DMS 273 (cell line): Measurements from ENCODE around the gene UBXN6.

Experiments
- DNase-seq: peaks from one replicate; lab custom pipeline; 2025; ENCODE audit not compliant: unreplicated experiment; lab: John Stamatoyannopoulos, UW

UBXN6 gene

DNA sequence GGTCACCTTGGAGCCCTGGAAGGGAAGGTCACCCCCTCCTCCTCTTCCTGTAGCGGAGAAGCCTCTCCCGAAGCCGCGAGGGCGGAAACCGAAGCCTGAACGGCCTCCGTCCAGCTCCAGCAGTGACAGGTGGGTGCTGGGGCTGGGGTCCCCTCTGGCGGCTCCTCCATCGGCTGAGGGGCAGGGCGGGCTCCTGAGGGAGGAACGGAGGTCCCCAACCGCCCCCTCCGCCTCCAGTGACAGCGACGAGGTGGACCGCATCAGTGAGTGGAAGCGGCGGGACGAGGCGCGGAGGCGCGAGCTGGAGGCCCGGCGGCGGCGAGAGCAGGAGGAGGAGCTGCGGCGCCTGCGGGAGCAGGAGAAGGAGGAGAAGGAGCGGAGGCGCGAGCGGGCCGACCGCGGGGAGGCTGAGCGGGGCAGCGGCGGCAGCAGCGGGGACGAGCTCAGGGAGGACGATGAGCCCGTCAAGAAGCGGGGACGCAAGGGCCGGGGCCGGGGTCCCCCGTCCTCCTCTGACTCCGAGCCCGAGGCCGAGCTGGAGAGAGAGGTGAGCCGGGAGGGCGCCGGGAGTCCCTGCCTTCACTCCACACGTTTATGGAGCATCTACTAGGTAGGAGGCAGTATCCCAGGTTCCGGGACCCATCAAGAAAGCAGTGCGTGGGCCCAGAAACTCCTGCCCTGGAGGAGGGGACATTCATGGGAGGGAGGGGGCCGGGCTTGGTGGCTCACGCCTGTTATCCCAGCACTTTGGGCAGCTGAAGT, 36.5 kb upstream of the UBXN6 start:
- DNase-seq = no peak

DNA sequence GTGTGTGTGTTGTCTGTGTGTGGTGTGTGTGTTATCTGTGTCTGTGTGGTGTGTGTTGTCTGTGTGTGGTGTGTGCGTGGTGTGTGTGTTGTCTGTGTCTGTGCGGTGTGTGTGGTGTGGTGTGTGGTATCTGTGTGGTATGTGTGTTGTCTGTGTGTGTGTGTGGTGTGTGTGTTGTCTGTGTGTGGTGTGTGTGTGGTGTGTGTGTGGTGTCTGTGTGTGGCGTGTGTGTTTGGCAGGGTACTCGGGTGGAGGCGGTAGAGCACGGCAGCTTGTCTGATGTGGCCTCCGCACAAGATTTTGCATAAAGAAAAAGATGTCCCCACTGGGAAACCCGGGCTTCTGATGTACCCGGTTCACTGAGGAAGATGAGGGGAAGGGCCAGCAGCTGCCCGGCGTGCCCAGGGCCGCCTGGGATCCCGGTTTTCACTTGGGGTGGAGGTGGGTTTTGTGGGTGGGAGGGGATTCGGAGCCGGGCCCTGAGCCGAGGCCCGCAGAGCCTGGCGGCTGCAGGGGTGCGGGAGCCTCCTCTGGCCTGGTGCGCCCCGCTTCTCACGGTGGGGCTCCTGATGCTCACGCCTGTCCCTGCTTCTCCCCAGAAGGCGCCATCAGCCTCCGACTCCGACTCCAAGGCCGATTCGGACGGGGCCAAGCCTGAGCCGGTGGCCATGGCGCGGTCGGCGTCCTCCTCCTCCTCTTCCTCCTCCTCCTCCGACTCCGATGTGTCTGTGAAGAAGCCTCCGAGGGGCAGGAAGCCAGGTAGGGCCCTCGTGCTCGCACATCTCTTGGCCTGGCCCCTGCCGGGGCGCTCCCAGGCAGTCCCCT, 35.7 kb upstream of the UBXN6 start:
- no peak for DNase-seq

DNA sequence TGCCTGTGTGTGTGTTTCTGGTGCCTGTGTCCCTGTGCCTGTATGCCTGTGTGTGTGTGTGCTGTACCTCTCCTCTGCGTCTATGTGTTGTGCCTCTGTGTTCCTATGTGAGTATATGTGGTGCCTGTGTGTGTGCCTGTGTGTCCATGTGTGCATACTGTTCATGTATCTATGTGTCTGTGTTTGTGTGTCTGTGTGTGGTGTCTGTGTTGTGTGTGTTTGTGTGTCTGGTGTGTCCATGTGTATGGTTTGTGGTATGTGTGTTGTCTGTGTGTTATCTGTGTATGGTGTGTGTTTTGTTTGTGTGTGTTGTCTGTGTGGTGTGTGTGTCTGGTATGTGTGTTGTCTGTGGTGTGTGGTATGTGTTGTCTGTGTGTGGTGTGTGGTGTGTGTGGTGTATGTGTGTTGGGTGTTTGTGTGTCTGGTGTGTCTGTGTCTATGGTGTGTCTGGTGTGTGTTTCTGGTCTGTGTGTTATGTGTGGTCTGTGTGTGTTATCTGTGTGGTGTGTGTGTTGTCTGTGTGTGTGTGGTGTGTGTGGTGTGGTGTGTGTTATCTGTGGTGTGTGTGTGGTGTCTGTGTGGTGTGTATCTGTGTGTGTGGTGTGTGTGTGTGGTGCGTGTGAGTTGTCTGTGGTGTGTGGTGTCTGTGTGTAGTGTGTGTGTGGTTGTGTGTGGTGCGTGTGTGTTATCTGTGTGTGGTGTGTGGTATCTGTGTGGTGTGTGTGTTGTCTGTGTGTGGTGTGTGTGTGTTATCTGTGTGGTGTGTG, 34.9 kb upstream of the UBXN6 start:
- no peak for DNase-seq

DNA sequence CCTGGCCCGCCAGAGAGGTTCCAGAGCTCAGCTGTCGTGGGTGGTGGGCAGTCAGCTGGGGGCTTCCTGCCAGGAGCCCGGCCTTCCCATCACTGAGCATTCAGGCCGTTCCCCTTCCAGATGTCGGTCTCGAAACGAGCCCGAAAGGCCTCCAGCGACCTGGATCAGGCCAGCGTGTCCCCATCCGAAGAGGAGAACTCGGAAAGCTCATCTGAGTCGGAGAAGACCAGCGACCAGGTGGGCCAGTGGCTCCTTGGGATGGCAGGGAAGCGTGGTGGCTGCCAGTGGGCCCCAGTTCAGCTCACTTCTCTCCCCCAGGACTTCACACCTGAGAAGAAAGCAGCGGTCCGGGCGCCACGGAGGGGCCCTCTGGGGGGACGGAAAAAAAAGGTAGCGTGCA, 33.9 kb upstream of the UBXN6 start:
- DNase-seq = no peak

DNA sequence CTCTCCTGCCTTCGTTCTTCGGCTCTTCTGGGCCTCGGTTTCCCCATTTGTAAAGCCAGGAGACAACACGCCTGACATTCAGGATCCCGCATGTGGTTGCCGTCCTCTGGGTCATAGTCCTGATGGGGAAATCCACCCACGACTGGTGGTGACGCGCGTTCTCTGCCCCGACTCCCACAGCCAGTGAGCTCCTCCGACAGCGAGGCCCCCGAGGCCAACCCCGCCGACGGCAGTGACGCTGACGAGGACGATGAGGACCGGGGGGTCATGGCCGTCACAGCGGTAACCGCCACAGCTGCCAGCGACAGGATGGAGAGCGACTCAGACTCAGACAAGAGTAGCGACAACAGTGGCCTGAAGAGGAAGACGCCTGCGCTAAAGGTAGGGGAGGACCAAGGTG, 30.9 kb upstream of the UBXN6 start:
- DNase-seq = no peak

DNA sequence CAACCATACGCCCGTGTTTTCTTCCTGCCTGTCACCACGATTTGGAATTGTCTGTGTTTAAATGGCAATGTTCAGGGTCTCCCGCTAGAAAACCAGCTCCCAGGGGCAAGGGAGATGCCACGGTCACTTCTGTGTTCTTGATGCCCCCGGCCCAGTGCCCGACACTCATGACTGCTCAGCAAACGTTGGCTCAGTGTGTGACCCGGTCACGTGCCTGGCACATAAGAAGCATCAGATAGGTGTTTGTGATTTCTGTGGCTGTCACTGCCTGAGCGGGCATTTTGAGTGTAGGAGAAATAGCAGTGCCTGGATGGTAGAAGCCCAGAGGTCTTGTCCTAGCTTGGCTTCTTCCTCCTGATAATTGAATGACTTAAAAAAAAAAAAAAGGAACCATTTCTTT, 30.0 kb upstream of the UBXN6 start:
- no peak for DNase-seq

DNA sequence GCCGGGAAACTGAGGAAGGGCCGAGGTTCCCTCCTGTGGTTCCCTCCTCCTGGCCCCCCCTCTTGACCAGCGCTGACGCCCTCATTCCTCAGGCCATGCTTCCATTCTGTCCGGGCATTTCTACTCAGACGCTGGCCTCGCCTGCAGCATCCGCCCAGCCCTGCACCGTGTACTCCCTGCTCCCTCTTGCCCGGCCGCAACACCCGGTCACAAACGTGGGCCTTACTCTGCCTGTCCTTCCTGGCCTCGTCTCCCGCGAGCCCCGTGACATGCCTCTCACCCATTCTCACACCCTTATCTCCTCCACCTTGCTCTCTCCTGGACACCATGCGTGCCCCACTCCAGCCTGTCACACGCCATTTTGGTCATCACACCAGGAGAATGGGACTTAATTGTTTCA, 25.8 kb upstream of the UBXN6 start:
- DNase-seq = no peak

DNA sequence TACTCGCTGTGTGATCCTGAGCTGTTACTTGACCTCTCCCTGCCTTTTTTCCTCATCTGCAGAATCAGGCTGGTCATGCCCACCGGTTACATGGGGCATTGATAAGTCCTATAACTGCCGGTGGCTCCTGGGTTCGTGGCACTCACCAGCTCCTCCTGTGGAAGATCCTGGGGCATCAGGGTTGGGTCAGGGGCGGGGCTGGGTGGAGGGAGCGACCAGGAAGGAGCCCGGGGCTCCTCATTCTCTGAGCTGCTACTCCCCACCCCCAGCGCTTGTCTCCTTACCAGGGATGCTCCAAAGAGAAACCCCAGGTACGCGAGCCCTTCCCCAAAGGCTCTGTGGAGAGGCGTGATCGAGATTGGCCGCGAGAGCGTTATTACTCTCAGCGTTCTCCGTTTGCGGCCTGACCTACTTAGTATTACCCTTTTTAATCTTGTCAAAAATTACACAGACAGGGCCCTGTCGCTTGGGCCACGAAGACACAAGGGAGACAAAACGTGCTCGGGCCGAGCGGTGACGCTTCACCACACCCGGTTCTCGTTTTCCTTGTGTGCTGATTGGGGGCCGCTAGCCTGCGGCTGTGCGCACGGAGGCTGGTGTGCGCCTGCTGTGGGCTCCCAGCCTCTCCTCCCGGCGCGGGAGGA, 25.2 kb upstream of the UBXN6 start:
- no peak for DNase-seq

DNA sequence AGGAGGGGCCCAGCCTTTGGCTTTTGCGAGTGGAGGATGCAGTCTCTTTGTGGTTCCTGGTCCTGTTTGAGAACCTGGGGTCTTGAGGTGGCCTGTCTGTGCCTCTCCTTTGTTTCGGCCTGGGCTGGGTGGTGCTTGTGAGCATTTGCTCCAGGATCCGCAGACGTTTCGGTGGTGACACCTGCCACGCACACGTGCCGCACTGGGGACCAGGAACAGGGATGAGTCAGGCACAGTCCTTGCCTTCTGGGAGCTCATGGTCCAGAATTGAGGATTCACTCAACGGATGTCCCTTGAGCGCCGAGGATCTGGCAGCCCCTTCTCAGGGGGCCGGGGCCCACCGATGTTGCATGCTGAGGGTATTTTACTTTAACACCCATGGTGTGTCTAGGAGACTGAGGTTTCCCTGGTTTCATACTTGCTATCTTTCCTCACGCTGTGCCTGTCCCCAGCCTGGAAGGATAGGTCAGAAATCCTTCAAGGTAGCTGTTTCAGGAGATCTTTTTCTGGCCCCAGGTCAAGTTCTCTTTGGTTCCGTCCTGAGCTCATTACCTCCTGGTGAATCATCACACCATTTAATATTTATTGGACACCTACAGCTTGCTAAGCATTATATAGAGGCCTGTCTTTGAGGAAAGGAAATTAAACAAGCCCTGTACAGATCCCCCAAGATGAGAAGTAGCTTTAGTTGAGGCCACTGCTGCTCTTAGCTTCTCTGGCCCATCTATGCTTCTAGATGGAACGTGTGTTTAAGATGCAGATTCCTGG, 19.6 kb upstream of the UBXN6 start:
- DNase-seq = no peak

DNA sequence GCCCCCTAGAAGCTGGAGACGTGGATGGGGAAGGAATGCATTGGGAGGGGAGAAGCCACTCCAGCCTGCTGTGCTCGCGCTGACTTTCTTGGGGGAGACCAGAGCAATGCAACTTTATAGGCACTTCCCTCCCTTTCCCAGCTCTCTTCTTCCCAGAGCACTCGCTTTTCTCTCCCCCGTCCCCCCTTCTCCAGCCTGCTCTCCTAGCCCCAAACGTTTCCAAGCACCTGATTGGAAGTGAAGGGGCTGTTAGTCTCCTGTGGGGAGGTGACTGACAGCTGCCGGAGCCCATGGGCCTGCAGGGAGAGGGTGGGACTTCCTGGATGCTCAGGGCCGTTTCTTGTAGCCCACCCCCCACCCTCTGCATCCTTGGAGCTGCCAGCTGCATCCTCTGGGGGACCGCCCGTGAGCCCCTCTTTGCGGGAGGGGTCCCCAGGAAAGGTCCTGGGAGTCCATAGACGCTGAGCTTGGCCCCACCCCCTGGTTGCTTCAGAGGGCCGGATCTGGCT, 17.0 kb upstream of the UBXN6 start:
- DNase-seq = peak; percentile 62

DNA sequence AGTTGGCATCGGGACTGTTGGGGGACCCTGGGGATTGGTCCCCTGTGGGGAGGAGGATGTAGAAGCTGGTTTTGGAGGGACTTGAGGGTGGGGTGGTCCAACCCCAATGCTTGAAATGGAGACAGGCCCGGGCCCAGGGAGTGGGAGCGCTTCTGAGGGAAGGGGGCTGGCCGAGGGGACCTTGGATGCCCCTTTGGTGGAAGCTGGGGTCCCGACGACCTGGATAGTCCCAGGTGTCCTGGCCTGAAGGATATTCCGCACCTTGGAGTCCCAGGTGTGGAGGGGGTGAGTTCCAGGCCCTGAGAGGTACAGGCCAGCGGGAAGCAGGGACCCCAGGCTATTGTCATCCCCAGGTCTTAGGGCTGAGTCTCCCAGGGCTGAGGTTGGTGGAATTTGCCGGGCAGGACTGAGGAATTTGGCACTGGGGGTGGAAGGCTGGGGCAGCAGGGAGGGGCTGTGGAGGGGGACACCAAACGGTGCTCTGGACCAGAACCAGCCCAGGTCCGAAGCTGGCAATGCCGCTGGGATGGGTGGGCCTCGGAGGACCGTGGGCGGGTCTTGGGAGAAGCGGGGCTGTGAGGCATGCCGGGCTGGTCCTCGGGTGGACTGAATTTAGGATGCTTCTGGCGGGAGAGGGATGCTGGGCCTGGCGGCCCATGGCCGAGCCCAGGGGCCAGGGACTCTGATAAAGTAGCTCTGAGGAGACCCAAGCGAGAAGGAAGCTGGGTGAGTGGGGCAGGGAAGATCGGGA, 16.3 kb upstream of the UBXN6 start:
- no peak for DNase-seq

DNA sequence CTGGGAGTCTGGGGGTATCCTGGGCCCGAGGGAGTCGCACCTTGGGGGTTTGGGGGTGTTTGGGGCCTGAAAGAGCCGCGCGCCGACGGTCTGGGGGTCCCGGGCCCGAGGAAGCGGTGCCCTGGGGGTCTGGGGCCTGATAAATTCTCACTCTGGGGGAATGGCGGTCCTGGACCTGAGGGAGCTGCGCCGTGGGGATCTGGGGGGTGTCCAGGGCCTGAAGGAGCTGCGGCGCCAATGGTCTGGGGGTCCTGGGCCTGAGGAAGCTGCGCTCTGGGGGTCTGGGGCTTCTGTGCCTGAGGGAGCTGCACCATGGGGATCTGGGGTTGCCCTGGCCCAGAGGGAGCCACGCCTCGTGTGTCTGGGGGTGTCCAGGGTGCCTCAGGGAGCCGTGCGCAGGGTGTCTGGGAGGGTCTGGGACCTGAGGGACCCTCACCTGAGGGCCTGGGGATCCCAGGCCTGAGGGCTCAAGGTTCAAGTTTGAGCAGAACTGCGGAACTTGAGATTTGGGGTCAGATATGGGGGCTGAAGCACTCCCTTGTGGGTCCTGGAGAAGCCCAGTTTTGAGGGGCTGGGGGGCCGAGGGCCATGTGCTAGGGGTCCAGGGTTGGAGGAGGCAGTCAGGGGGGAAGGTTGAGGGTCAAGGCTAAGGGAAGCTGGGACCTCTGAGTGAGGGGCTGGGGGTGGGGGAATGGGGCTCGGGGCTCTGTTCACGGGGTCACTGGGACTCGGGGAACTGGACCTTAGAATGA, 15.6 kb upstream of the UBXN6 start:
- DNase-seq = no peak

DNA sequence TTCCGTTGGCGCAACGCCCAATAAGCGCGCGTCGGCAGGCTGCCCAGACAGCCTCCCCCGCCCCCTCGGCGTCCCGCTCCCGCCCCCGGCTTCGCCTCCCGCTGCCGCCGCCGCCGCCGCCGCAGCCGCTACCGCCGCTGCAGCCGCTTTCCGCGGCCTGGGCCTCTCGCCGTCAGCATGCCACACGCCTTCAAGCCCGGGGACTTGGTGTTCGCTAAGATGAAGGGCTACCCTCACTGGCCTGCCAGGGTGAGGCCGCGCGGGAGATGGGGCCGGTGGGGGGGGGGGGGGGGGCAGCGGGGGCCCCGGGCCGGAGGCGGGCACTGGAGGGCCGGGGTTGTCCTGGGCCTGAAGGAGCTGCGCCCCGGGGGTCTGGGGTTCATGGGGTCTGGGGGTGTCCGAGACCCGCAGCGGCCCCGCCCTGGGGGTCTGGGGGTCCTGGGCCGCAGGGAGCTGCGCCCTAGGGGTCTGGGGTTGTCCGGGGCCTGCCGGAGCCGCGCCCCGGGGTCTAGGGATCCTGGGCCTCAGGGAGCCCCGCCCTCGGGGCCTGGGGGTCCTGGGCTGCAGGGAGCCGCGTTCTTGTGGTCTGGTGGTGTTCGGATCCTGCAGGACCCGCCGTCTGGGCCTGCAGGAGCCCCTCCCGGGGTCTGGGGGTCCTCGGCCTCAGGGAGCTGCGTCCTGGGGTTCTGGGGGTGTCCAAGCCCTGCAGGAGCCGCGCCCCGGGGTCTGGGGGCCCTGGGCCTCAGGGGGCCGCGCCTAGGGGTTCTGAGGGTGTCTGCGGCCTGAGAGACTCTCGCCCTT, 14.8 kb upstream of the UBXN6 start, which contains the start of gene HDGFL2:
Gene HDGFL2, plus strand, starts transcription at position 124 of the 801 bp plus-strand sequence. Its CDS starts 54 bp downstream, at position 178.
- DNase-seq = peak; percentile 49

DNA sequence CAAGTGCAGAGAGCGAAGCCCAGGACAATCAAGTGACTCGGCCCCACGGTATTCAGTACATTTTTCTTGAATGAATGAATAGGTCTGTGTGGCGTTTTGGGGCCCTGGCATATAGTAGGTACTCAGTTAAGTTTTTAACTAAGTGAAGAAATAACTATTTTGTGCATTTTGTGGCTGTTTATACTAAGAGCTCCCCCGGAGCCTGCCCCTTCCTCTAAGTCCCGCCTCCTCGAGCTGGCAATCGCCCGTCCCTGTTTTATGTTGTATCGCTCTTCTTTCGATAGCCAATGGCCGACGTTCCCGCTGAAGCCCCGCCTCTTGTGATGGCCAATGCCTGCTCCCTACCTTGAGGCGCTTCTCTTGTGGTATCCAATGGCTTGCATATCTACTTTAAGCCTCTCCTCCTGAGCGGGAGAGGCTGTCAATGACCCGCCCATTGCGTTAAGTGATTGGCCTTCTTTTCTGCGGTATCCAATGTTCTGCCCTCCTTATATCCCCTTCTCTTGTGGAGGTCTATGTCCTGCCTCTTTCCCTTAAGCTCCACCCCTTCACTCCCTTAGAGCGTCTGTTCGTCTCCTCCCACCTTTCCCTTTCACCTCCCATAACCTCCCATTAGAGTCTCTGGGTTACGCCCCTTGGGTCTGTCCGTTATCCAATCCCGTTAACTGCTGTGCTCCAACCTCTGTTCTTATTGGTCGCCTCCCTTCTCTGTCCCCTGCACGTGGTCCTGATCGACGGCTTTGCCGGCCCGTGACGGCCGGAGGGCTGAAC, 14.0 kb upstream of the UBXN6 start:
- DNase-seq = peak; percentile 100

DNA sequence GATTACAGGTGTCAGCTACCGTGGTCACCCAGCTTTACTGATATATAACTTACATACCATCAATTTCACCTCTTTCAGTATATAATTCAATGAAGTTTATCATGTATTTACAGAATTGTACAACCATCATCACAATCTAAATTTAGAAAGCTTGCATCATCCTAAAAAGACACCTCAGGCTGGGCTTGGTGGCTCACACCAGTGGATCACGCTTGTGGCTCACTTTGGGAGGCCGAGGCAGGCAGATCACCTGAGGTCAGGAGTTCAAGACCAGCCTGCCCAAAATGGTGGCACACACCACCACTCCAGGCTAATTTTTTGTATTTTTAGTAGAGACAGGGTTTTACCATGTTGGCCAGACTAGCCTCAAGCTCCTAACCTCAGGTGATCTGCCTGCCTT, 10.2 kb upstream of the UBXN6 start:
- no peak for DNase-seq

DNA sequence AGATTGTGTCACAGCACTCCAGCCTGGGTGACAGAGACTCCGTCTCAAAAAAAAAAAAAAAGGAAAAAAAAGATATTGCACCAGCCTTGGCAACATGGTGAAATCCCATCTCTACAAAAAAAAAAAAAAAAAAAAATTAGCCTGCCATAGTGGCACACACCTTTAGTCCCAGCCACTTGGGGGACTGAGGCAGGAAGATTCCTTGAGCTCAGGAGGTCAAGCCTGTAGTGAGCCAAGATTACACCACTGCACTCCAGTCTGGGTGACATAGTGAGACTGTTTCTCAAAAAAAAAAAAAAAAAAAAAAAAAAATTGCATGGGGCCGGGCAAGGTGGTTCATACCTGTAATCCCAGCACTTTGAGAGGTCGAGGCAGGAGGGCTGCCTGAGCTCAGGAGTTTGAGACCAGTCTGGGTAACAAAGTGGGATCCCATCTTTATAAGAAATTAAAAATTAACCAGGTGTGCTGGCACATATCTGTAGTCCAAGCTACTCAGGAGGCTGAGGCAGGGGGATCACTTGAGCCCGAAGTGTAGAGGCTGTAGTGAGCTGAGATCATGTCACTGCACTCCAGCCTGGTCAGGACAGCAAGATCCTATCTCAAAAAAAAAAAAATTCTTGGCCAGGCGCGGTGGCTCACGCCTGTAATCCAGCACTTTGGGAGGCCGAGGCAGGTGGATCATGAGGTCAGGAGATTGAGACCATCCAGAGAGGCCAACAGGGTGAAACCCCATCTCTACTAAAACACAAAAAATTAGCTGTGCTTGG, 7.4 kb upstream of the UBXN6 start:
- DNase-seq = no peak
